Measurements from ENCODE around the gene BEND6. TPM values are rescaled to one million over a fixed set of nuclear protein-coding genes. Genes with fewer than 3 reads are reported as not detected.

Gene BEND6
- total and polyA plus RNA-seq, 2 of the 13 experiments (the other 11 are each of a cell fraction or from before 2014, with no cell fraction given), result 0.20 to 0.21 TPM

DNA sequence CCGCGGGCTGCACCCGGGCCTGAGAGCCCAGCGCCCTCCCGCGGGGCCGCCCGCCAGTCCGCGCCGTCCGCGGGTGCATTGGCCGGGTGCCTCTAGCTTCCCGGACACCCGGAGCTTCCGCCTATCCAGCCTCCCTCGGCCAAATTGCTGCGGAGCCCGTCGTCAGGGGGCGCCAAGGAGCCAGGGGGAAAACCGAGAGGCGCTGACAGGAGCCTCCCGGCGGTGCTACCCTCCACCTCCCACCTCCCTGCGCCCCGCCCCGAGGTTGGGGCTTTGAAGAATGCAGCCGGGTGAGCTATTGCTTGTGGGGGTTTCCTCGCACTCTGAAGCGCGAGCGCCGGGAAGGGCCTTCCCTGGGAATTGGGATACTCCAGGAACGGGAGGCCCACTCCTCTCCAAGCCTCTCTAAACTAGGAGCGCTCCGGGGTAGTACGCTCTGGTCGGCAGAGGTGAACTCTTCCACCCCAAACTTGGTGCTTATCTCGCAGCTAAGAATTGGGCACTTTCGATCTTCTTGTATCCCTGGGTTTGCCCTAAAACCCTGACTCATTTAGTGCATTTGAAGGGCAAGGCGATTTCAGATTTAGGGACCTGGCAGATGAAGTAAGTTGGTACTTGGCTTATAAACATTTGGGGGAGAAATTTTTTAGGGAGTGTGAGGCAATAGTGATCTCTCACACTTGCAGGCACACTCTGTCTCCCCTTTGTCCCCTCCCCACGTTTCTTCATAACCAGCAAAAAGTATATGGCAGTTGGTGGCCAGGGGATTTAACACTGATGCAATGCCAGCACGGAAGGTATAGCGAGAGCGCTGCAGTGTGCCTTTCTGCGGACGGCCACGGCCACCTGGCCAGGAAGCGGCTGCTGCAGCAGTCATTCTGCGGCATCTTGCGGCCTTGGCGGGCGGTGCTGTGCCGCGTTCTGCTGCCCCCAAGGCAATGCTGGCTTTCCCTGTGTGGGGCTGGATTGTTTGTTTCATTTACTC is 556 bp downstream of the BEND6 start (continued):
- TF ChIP-seq, protein P1, sequence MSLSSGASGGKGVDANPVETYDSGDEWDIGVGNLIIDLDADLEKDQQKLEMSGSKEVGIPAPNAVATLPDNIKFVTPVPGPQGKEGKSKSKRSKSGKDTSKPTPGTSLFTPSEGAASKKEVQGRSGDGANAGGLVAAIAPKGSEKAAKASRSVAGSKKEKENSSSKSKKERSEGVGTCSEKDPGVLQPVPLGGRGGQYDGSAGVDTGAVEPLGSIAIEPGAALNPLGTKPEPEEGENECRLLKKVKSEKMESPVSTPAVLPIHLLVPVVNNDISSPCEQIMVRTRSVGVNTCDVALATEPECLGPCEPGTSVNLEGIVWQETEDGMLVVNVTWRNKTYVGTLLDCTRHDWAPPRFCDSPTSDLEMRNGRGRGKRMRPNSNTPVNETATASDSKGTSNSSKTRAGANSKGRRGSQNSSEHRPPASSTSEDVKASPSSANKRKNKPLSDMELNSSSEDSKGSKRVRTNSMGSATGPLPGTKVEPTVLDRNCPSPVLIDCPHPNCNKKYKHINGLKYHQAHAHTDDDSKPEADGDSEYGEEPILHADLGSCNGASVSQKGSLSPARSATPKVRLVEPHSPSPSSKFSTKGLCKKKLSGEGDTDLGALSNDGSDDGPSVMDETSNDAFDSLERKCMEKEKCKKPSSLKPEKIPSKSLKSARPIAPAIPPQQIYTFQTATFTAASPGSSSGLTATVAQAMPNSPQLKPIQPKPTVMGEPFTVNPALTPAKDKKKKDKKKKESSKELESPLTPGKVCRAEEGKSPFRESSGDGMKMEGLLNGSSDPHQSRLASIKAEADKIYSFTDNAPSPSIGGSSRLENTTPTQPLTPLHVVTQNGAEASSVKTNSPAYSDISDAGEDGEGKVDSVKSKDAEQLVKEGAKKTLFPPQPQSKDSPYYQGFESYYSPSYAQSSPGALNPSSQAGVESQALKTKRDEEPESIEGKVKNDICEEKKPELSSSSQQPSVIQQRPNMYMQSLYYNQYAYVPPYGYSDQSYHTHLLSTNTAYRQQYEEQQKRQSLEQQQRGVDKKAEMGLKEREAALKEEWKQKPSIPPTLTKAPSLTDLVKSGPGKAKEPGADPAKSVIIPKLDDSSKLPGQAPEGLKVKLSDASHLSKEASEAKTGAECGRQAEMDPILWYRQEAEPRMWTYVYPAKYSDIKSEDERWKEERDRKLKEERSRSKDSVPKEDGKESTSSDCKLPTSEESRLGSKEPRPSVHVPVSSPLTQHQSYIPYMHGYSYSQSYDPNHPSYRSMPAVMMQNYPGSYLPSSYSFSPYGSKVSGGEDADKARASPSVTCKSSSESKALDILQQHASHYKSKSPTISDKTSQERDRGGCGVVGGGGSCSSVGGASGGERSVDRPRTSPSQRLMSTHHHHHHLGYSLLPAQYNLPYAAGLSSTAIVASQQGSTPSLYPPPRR (CRISPR knock-in tag; IDR thresholded peaks at IDR 0.05; ENCODE audit: borderline replicate concordance), result no peak
- TF ChIP-seq ZFP62 (CRISPR knock-in tag; IDR thresholded peaks at IDR 0.05) (no peak), ZNF263 (CRISPR knock-in tag; IDR thresholded peaks at IDR 0.05) (no peak), ZMYM3 (CRISPR knock-in tag; IDR thresholded peaks at IDR 0.05) (peak; percentile 55; the same call in 1 of the 2 replicates), ZNF7 (CRISPR knock-in tag; IDR thresholded peaks at IDR 0.05) (0 out of 2 replicates have a peak, but pooled peaks have one; percentile 6), ZNF329 (CRISPR knock-in tag; IDR thresholded peaks at IDR 0.05; ENCODE audit: low read depth) (no peak), ESRRA (CRISPR knock-in tag; IDR thresholded peaks at IDR 0.05; ENCODE audit: low read depth) (no peak), MYC (CRISPR knock-in tag; IDR thresholded peaks at IDR 0.05; ENCODE audit: borderline replicate concordance) (peak; percentile 45; the same call in 1 of the 2 replicates), ZNF296 (CRISPR knock-in tag; conservative IDR thresholded peaks at IDR 0.05) (no peak), ZNF614 (CRISPR knock-in tag; IDR thresholded peaks at IDR 0.05; ENCODE audit: borderline replicate concordance) (peak; percentile 54; the same call in 1 of the 2 replicates), U2AF2 (IDR thresholded peaks at IDR 0.05; ENCODE audit: low read depth, low read length) (no peak), ZNF883 (CRISPR knock-in tag; IDR thresholded peaks at IDR 0.05; ENCODE audit: not compliant biosample characterization) (peak; percentile 31), FOXC1 (CRISPR knock-in tag; IDR thresholded peaks at IDR 0.05; ENCODE audit: borderline replicate concordance) (0 out of 2 replicates have a peak, but pooled peaks have one; percentile 29), ZNF687 (CRISPR knock-in tag; IDR thresholded peaks at IDR 0.05) (peak; percentile 55)
- TF ChIP-seq, protein P2, sequence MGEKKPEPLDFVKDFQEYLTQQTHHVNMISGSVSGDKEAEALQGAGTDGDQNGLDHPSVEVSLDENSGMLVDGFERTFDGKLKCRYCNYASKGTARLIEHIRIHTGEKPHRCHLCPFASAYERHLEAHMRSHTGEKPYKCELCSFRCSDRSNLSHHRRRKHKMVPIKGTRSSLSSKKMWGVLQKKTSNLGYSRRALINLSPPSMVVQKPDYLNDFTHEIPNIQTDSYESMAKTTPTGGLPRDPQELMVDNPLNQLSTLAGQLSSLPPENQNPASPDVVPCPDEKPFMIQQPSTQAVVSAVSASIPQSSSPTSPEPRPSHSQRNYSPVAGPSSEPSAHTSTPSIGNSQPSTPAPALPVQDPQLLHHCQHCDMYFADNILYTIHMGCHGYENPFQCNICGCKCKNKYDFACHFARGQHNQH (CRISPR knock-in tag; IDR thresholded peaks at IDR 0.05), result no peak; the same call in 1 of the 2 replicates
- TF ChIP-seq, protein P3, sequence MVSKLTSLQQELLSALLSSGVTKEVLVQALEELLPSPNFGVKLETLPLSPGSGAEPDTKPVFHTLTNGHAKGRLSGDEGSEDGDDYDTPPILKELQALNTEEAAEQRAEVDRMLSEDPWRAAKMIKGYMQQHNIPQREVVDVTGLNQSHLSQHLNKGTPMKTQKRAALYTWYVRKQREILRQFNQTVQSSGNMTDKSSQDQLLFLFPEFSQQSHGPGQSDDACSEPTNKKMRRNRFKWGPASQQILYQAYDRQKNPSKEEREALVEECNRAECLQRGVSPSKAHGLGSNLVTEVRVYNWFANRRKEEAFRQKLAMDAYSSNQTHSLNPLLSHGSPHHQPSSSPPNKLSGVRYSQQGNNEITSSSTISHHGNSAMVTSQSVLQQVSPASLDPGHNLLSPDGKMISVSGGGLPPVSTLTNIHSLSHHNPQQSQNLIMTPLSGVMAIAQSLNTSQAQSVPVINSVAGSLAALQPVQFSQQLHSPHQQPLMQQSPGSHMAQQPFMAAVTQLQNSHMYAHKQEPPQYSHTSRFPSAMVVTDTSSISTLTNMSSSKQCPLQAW (CRISPR knock-in tag; IDR thresholded peaks at IDR 0.05), result 0 out of 2 replicates have a peak, but pooled peaks have one; percentile 34
